Nucleus accumbens (tissue), 56 donors: Measurements from ENCODE around the gene DDX31.
"Not testable (repeated sequence)": the region's sequence is repeated elsewhere in the genome, so short reads cannot be mapped to it uniquely, and the experiment has no call there.

Experiments
- DNase-seq, 56 donors: peaks; one replicate each; lab custom pipeline; 2025; lab: John Stamatoyannopoulos, UW

DDX31 gene

GRCh38 chr9:132669698-132670456 lies at the start of gene DDX31:
DDX31 (minus strand) TSS chr9:132669983; CDS start chr9:132669934, 49 bp downstream.
- peak; percentile 29 to 92 (median 80) for DNase-seq

- not testable (repeated sequence) for DNase-seq
These were observed 48.7 kb upstream of the DDX31 start for GRCh38 chr9:132718381-132718928.

- no peak for DNase-seq
These were observed 47.7 kb upstream of the DDX31 start for GRCh38 chr9:132717326-132717945.

DNA sequence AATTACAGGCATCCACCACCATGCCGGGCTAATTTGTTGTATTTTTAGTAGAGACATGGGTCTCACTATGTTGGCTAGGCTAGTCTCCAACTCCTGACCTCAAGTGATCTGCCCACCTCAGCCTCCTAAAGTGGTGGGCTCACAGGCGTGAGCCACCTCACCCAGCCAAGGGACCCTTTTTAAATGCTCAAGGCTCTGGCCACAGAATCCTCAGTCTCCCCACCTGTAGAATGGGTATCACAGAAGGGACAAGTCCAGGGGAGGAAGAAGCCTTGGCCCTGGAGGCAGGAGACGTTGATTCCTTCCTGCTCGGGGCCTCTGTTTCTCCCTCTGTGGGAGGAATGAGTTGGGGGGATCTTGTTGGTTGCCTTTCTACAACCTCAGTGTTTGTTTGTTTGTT lies 46.2 kb upstream of the DDX31 start:
- DNase-seq = no peak

DNA sequence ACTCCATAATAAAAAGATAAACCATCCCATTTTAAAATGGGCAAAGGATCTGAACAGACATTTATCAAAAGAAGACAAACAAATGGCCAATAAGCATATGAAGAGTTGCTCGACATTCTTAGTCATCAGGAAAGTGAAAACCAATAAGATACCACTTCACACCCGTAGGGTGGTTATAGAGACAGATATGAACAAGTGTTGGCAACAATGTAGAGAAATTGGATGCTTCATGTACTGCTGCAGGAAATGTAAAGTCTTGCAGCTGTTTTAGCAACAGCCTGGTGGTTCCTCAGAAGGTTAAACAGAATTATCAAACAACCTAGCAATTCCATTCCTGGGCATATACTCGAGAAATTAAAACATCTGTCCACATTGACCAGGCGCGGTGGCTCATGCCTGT lies 43.0 kb upstream of the DDX31 start:
- DNase-seq = no peak

DNA sequence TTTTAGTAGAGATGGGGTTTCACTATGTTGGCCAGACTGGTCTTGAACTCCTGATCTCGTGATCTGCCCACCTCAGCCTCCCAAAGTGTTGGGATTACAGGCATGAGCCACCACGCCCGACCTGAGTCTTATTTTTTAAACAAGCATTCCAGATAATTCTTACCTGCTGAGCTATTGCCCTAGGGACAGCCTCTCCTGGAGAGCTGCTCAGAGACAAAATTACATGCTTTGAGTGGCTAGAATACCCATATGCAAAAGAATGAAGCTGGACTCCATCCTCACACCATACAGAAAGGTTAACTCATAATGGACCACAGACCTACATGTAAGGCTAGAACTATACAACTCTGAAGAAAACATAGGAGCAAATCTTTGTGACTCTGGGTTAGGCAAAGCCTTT lies 42.1 kb upstream of the DDX31 start:
- DNase-seq = no peak

- not testable (repeated sequence) for DNase-seq
These were observed 41.4 kb upstream of the DDX31 start for GRCh38 chr9:132711152-132711551.

- DNase-seq = no peak
These were observed 40.5 kb upstream of the DDX31 start for GRCh38 chr9:132710333-132710732.

GRCh38 chr9:132708769-132709430 lies 39.1 kb upstream of the DDX31 start:
- DNase-seq = no peak

GRCh38 chr9:132708239-132708638 lies 38.5 kb upstream of the DDX31 start:
- DNase-seq = no peak

DNA sequence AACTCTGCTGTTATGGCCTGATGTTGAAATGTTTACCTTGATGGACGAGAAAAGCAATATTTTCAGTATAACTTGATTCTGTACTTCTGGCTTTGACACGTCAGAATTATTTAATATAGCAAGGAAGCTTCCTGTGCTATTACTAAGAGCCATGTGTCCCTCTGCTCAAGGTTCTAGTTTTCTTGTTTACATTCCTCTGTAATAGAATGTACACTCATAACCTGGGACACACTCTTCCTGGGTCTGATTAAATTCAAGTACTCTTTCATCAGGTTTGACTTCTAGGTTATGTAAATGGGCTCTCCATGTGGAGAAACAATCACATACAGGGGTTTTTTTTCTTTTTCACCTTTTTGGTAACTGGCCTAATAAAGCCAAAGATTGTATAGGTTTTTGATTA lies 33.6 kb upstream of the DDX31 start:
- no peak for DNase-seq

- no peak for DNase-seq
These were observed 32.5 kb upstream of the DDX31 start for GRCh38 chr9:132702254-132702653.

GRCh38 chr9:132699956-132700355 lies 30.2 kb upstream of the DDX31 start:
- no peak for DNase-seq

GRCh38 chr9:132698989-132699388 lies 29.2 kb upstream of the DDX31 start:
- no peak for DNase-seq

- no peak for DNase-seq
These were observed 27.4 kb upstream of the DDX31 start for GRCh38 chr9:132697230-132697629.

- DNase-seq = no peak
These were observed 24.4 kb upstream of the DDX31 start for GRCh38 chr9:132694144-132694543.

DNA sequence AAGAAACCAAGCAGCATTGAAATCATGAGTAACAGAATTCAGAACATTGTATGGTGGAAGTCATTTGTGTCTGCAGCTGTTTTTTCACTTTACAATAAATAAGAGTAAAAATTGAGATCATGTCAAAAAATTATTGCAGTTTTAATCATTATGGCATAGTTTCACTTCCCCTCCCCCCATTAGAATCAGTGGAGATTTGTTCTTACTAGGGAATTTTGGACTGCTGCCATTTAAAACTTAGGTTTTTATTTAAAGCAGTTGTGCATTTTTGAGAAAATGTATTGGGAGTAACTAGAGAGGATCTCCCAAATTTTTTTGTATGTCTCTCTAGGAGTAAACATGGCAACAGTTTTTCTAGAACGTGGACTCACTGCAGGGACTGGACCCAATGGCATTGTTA lies 20.9 kb upstream of the DDX31 start:
- DNase-seq = no peak

DNA sequence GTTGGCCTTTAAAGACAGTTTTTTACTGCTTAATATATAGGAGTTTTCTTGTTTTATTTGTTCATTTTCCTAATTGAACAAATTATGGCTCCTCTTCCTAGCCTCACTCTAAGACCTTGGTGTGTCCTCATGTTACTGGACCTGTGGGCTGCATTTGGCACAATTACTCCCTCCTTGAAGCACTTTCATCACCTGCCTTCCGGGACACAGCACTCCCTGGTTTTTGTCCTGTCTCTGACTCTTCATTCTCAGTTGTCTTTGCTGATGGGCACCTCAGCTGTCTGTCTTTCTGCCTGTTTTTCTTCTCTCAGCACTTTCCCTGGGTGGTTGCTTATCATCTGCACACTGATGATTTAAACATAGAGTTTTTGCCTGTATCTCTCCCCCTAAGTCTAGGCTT lies 14.1 kb upstream of the DDX31 start:
- DNase-seq = no peak

GRCh38 chr9:132681561-132681960 lies 11.8 kb upstream of the DDX31 start:
- DNase-seq = no peak

- no peak for DNase-seq
These were observed 10.3 kb upstream of the DDX31 start for GRCh38 chr9:132679946-132680625.

DNA sequence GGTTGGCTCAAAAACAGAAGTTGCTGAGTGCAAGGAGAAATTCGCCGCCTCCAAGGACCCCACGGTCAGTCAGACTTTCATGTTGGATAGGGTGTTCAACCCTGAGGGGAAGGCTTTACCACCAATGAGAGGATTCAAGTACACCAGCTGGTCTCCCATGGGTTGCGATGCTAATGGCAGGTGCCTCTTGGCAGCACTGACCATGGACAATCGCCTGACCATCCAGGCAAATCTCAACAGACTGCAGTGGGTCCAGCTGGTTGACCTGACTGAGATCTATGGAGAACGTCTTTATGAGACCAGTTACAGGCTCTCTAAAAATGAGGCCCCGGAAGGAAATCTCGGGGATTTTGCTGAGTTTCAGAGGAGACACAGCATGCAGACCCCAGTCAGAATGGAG lies 8.2 kb upstream of the DDX31 start:
- DNase-seq = no peak
